ENCODE data around the gene KLHL40. TPM values are rescaled to one million over a fixed set of nuclear protein-coding genes. Genes with fewer than 3 reads are reported as not detected.

The KLHL40 gene
- total and polyA plus RNA-seq, 10 of the 15 experiments (the other 5 are each of a cell fraction or from before 2014, with no cell fraction given), result not detected

GRCh38 chr3:42681361-42682038 lies 3.8 kb upstream of the KLHL40 start:
- no peak overlapping the region for H2AFZ ChIP-seq (ENCODE audit: control insufficient read depth, low read depth, low read length)
- ChIA-PET RAD21 (ENCODE audit: unreplicated experiment) (no interaction called here), CTCF (interaction anchor here (1.4 kb wide), 1 partner anchor 65 kb away, joined by 3 read pairs; no protein-coding TSS in a partner anchor), POLR2A (interaction anchor here (0.6 kb wide), 1 partner anchor 139 kb away, joined by 4 read pairs; no protein-coding TSS in a partner anchor), SMC1A (ENCODE audit: uncharacterized antibody, unreplicated experiment) (no interaction called here)
- H3K4me2 ChIP-seq (ENCODE audit: control insufficient read depth, insufficient read depth), result no peak overlapping the region
- DNase-seq (ENCODE audit: low read depth, low spot score) (no peak), ATAC-seq (no peak), FAIRE-seq (no peak)
- no TSS peak for BruUV-seq (replicated peaks)
- H3K9me3 ChIP-seq (replicated peaks; ENCODE audit: control insufficient read depth, insufficient read depth, low read length), result no peaks in the 10 kb centered on the region; the same call in 2 of the 3 replicates
- H3K79me2 ChIP-seq (ENCODE audit: control insufficient read depth, insufficient read depth, low read length), result no peaks in the 10 kb centered on the region
- no peak for TF ChIP-seq SREBF2 (IDR thresholded peaks at IDR 0.05; ENCODE audit: low read length)
- no peak for TF ChIP-seq PRDM15 (CRISPR knock-in tag; IDR thresholded peaks at IDR 0.05)
- TF ChIP-seq YY1 (IDR thresholded peaks at IDR 0.05; ENCODE audit: low read depth, low read length), result no peak
- no peak for TF ChIP-seq MTA2 (IDR thresholded peaks at IDR 0.05; ENCODE audit: low read depth)
- TF ChIP-seq RB1 (IDR thresholded peaks at IDR 0.05; ENCODE audit: borderline replicate concordance), result no peak
- TF ChIP-seq SPI1 (IDR thresholded peaks at IDR 0.05; ENCODE audit: borderline replicate concordance, insufficient read depth, low read depth, low read length), result no peak
- no peak for TF ChIP-seq EGR1 (IDR thresholded peaks at IDR 0.05; ENCODE audit: borderline replicate concordance in 1 of 2, low read depth in 2 of 2, low read length in 2 of 2)
- TF ChIP-seq EP300 (IDR thresholded peaks at IDR 0.05; ENCODE audit: borderline replicate concordance in 1 of 2, control insufficient read depth in 1 of 2, low read depth in 2 of 2, low read length in 2 of 2), result no peak
- TF ChIP-seq TARDBP (IDR thresholded peaks at IDR 0.05; ENCODE audit: borderline replicate concordance), result no peak
- no peaks in the 10 kb centered on the region for H3K27me3 ChIP-seq (replicated peaks in 1 of 2; ENCODE audit: control insufficient read depth in 2 of 2, insufficient read depth in 2 of 2, low read length in 1 of 2)
- 31% methylated on average over 10 of the region's 10 CpGs for WGBS (ENCODE audit: insufficient coverage, insufficient replicate concordance, low lambda C conversion rate, missing lambda C conversion rate)
- no peaks in the 10 kb centered on the region for H3K36me3 ChIP-seq (ENCODE audit: control insufficient read depth in 2 of 2, insufficient read depth in 2 of 2, low read length in 1 of 2)
- no peak overlapping the region for H3K27ac ChIP-seq (ENCODE audit: control insufficient read depth, insufficient read depth)
- no peaks in the 10 kb centered on the region for H3K4me1 ChIP-seq (ENCODE audit: control insufficient read depth, insufficient read depth, low read length)
- in situ Hi-C loops (cut with MboI) (no loop called here), intact Hi-C loops (cut with micrococcal nuclease; ENCODE audit: unreplicated experiment) (no loop called here)
- H3K9ac ChIP-seq (ENCODE audit: control insufficient read depth, insufficient read depth, low read length), result no peak overlapping the region
- no peak overlapping the region for H3K4me3 ChIP-seq
- no peaks in the 10 kb centered on the region for H4K20me1 ChIP-seq (ENCODE audit: control insufficient read depth, insufficient read depth)
